ENCODE data around the gene NPIPB8. TPM values are rescaled to one million over a fixed set of nuclear protein-coding genes. Genes with fewer than 3 reads are reported as not detected.
"Not testable (repeated sequence)": the region's sequence is repeated elsewhere in the genome, so short reads cannot be mapped to it uniquely, and the experiment has no call there.

Gene NPIPB8
- total and polyA plus RNA-seq, 2 of the 13 experiments (the other 11 are each of a cell fraction or from before 2014, with no cell fraction given): 0.49 to 2.3 TPM

- H3K27me3 ChIP-seq (ENCODE audit: control insufficient read depth in 1 of 2, insufficient read depth in 2 of 2, low read length in 2 of 2); POLR2A ChIA-PET; CTCF ChIA-PET (ENCODE audit: low intra/inter-chr PET ratio, low total read pairs); H3K9me3 ChIP-seq (ENCODE audit: low read length); in situ Hi-C loops (cut with HindIII; ENCODE audit: extremely low pct_ligation_motif_present, low pct_unique_long_range_greater_than_20kb); H3K27ac ChIP-seq (ENCODE audit: extremely low read length, insufficient read depth, low read length); H3K9ac ChIP-seq (ENCODE audit: insufficient read depth, low read depth, low read length); H4K20me1 ChIP-seq (ENCODE audit: insufficient read depth, low read length); H2AFZ ChIP-seq (ENCODE audit: low read length); BruUV-seq (replicated peaks); intact Hi-C loops (cut with micrococcal nuclease; ENCODE audit: unreplicated experiment); H3K4me3 ChIP-seq (replicated peaks in 1 of 3; ENCODE audit: insufficient read depth in 1 of 3, low read depth in 2 of 3, low read length in 3 of 3); H3K79me2 ChIP-seq (ENCODE audit: insufficient read depth, low read length); DNase-seq (ENCODE audit: low spot score); H3K36me3 ChIP-seq (replicated peaks in 1 of 2; ENCODE audit: control insufficient read depth in 1 of 2, insufficient read depth in 2 of 2, low read length in 2 of 2); FAIRE-seq; TF ChIP-seq LCORL (IDR thresholded peaks at IDR 0.05); NR2F6 (CRISPR knock-in tag; IDR thresholded peaks at IDR 0.05); SOX6 (IDR thresholded peaks at IDR 0.05): not testable (repeated sequence)
- H3K4me1 ChIP-seq (ENCODE audit: insufficient read depth, low read length): peaks cover 40% of the 10 kb centered on the region
- peak overlapping the region; percentile 52 for H3K4me2 ChIP-seq (ENCODE audit: low read depth, low read length)
- 40% methylated on average over 24 of the region's 24 CpGs for WGBS (ENCODE audit: low lambda C conversion rate)
- peak; percentile 55 for ATAC-seq
- TF ChIP-seq LCORL (CRISPR knock-in tag; IDR thresholded peaks at IDR 0.05) (0 out of 2 replicates have a peak, but pooled peaks have one; percentile 21), ZBTB7B (CRISPR knock-in tag; IDR thresholded peaks at IDR 0.05) (0 out of 2 replicates have a peak, but pooled peaks have one; percentile 62), NR2F1 (CRISPR knock-in tag; IDR thresholded peaks at IDR 0.05) (peak in 1 of 2 experiments; percentile 48; a peak in 1 of 4 replicates), NR2F6 (IDR thresholded peaks at IDR 0.05) (peak; percentile 48; the same call in 1 of the 2 replicates), GATAD2A (CRISPR knock-in tag; IDR thresholded peaks at IDR 0.05) (peak; percentile 47; the same call in 1 of the 2 replicates), SOX6 (CRISPR knock-in tag; IDR thresholded peaks at IDR 0.05) (peak; percentile 34; the same call in 1 of the 2 replicates), SKI (IDR thresholded peaks at IDR 0.05; ENCODE audit: partially characterized antibody) (peak; percentile 60), RARA (CRISPR knock-in tag; IDR thresholded peaks at IDR 0.05) (peak; percentile 74)
- TF ChIP-seq, protein P1, sequence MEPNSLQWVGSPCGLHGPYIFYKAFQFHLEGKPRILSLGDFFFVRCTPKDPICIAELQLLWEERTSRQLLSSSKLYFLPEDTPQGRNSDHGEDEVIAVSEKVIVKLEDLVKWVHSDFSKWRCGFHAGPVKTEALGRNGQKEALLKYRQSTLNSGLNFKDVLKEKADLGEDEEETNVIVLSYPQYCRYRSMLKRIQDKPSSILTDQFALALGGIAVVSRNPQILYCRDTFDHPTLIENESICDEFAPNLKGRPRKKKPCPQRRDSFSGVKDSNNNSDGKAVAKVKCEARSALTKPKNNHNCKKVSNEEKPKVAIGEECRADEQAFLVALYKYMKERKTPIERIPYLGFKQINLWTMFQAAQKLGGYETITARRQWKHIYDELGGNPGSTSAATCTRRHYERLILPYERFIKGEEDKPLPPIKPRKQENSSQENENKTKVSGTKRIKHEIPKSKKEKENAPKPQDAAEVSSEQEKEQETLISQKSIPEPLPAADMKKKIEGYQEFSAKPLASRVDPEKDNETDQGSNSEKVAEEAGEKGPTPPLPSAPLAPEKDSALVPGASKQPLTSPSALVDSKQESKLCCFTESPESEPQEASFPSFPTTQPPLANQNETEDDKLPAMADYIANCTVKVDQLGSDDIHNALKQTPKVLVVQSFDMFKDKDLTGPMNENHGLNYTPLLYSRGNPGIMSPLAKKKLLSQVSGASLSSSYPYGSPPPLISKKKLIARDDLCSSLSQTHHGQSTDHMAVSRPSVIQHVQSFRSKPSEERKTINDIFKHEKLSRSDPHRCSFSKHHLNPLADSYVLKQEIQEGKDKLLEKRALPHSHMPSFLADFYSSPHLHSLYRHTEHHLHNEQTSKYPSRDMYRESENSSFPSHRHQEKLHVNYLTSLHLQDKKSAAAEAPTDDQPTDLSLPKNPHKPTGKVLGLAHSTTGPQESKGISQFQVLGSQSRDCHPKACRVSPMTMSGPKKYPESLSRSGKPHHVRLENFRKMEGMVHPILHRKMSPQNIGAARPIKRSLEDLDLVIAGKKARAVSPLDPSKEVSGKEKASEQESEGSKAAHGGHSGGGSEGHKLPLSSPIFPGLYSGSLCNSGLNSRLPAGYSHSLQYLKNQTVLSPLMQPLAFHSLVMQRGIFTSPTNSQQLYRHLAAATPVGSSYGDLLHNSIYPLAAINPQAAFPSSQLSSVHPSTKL (CRISPR knock-in tag; IDR thresholded peaks at IDR 0.05): peak; percentile 39; the same call in 1 of the 2 replicates
- TF ChIP-seq, protein P2, sequence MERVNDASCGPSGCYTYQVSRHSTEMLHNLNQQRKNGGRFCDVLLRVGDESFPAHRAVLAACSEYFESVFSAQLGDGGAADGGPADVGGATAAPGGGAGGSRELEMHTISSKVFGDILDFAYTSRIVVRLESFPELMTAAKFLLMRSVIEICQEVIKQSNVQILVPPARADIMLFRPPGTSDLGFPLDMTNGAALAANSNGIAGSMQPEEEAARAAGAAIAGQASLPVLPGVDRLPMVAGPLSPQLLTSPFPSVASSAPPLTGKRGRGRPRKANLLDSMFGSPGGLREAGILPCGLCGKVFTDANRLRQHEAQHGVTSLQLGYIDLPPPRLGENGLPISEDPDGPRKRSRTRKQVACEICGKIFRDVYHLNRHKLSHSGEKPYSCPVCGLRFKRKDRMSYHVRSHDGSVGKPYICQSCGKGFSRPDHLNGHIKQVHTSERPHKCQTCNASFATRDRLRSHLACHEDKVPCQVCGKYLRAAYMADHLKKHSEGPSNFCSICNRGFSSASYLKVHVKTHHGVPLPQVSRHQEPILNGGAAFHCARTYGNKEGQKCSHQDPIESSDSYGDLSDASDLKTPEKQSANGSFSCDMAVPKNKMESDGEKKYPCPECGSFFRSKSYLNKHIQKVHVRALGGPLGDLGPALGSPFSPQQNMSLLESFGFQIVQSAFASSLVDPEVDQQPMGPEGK (CRISPR knock-in tag; IDR thresholded peaks at IDR 0.05): 0 out of 2 replicates have a peak, but pooled peaks have one; percentile 15
- TF ChIP-seq, protein P3, sequence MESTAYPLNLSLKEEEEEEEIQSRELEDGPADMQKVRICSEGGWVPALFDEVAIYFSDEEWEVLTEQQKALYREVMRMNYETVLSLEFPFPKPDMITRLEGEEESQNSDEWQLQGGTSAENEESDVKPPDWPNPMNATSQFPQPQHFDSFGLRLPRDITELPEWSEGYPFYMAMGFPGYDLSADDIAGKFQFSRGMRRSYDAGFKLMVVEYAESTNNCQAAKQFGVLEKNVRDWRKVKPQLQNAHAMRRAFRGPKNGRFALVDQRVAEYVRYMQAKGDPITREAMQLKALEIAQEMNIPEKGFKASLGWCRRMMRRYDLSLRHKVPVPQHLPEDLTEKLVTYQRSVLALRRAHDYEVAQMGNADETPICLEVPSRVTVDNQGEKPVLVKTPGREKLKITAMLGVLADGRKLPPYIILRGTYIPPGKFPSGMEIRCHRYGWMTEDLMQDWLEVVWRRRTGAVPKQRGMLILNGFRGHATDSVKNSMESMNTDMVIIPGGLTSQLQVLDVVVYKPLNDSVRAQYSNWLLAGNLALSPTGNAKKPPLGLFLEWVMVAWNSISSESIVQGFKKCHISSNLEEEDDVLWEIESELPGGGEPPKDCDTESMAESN (CRISPR knock-in tag; conservative IDR thresholded peaks at IDR 0.05): 0 out of 2 replicates have a peak, but pooled peaks have one; percentile 35
These were observed 15.2 kb upstream of the NPIPB8 start for GRCh38 chr16:28622532-28623171.

Measured in HepG2 (cell line).